ENCODE measurements around the gene LGR6.

- TF ChIP-seq POLR2A (IDR thresholded peaks at IDR 0.05) (no peak), CTCF (IDR thresholded peaks at IDR 0.05) (no peak)
Observed at GRCh38 chr1:202349206-202349928, 155.8 kb downstream of the LGR6 start.

All from Peyer's patch (tissue), 4 donors.